Measurements from ENCODE around the gene COL20A1.

- TF ChIP-seq CTCF (IDR thresholded peaks at IDR 0.05) (no peak), POLR2A (IDR thresholded peaks at IDR 0.05) (no peak), POLR2AphosphoS5 (IDR thresholded peaks at IDR 0.05; ENCODE audit: insufficient read depth in 1 of 2, low read depth in 1 of 2) (no peak)
Observed at GRCh38 chr20:63320041-63320511, 27.1 kb downstream of the COL20A1 start.

Data from vagina (tissue), 2 donors.